Stimulated activated CD4-positive, alpha-beta T cell treated with anti-CD3 and anti-CD28 coated beads, TNF-alpha, amount 100 ng/mL, for 48 hours (primary cell): ENCODE data around the gene HTR1A.

Experiments used
- DNase-seq, 3 donors: peaks; one replicate each; pipeline ENCODE4 v3.0.0-alpha.2; 2020; ENCODE audit warnings: low read depth in 3 of 3

Gene HTR1A

DNA sequence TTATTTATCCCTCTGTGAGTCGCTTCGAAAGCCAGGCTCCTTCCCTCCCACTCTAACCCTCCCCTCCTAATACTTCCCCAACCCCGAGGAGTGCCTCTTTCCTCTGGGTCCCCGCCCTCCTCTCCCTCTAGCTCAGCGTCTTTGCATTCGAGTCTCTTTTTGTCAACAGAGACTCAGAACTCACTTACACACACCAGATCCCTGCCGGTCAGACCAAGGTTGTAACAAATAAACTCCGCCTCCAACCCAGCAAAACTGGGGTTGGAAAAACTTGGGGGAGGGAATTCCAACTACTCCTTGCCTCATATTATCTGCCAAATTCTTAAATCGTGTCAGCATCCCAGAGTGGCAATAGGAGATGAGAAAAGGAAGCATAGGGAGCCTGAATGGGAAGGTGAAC lies at the start of gene HTR1A:
Gene HTR1A (minus strand): TSS at position 167 of the 400 bp plus-strand sequence. CDS start 726 bp downstream, outside the sequence.
- no peak for DNase-seq

DNA sequence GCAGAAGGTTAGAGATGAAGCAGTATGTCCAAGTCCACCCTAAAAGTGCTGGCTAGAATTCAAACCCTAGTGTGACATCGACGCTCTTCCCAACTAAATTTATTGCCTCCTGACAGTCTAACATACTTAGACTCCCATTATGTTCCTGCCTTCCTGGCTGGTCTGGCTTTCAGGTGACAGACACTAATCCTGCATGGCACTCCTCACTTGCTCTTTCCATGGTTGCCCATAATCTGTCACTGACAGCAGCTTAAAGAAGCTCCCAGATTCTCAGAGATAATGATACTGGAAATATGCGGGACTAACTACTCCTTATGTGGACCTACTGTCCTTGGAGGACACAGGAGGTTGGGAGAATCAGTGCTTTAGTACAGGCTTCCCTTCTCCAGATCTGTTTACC lies 41.7 kb upstream of the HTR1A start:
- no peak for DNase-seq

DNA sequence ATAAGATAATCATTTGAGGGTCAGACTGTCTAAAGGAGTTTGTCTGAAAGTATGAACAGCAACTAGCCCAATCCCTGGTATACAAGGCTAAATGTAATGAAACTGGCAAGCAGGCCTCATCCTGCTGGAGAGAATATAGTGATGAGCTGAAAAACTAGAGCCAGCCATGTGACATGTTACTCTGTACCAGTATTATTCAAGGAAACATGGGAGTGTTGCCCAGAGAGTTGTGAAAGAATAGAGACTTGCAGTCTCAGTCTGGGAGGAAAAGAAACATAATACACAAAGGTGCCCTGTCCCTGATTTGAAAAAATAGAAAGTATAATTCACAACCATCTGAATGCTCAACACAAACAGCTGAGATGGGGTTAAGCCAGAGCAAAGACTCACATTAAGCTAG lies 37.9 kb upstream of the HTR1A start:
- DNase-seq, result no peak

- DNase-seq, result no peak
Observed at GRCh38 chr5:63987053-63987452, 24.8 kb upstream of the HTR1A start.

DNA sequence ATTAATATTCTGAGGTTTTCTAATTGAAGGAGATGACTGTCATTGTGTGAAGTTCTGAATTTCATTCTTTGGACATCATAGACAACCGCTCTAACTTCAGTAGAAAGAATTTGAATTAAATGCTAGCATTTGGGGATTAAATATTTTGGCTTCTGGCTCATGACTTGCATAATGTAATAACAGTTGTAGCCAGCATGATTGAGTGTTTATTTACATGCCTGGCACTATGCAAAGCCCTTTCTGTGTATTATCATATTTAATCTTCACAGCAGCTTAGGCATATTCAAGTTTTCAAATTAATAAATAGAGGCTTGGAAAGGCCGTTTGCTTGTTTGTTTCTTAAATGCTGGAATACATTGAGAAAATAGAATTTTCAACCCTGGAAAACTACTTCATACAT lies 19.6 kb upstream of the HTR1A start:
- DNase-seq, result no peak

DNA sequence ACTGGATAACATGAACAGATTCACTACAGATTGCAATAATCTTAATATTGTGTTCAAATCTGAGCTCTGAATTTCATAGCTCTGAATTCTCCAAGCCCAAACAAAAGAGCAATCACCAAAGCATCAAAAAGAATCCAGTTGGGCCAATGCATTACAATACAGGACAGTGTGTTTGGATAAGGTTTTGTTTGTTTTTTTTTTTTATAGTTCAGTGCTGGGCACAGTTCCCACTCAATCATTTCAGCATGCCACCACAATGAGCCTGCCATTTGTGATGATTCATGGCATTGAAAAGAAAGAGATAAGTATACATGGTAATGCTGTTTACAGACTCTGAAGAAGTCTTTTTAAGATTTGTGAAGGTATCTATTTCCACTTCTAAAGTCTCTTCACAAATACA lies 1.7 kb upstream of the HTR1A start:
- DNase-seq, result no peak

- peak in 2 of 3 donors; percentile 7 to 16 for DNase-seq
Observed at GRCh38 chr5:63963080-63963735, 963 bp upstream of the HTR1A start.

- no peak for DNase-seq
Observed at GRCh38 chr5:63961598-63962161, 565 bp downstream of the HTR1A start.

- DNase-seq, result no peak
Observed at GRCh38 chr5:63961125-63961597, 1.1 kb downstream of the HTR1A start.

DNA sequence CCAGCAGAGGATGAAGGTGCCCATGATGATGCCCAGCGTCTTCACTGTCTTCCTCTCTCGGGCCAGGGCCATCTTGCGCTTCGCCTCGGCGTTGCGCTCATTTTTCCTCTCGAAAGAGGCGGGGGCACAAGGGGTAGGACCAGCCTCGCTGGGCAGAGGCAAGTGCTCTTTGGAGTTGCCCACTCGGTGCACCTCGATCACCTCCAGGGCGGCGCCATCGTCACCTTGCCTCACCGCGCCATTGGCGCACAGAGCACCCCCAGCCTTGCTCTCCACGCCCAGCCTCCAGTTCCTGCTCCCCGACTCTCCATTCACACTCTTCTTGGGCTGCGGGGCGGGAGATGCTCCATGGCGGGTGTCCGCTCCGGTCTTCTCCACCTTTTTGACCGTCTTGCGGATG lies 1.6 kb downstream of the HTR1A start:
- no peak for DNase-seq

GRCh38 chr5:63959177-63959982 lies 2.9 kb downstream of the HTR1A start:
- no peak for DNase-seq

GRCh38 chr5:63958654-63959053 lies 3.6 kb downstream of the HTR1A start:
- no peak for DNase-seq

- DNase-seq, result no peak
Observed at GRCh38 chr5:63957617-63958016, 4.6 kb downstream of the HTR1A start.

DNA sequence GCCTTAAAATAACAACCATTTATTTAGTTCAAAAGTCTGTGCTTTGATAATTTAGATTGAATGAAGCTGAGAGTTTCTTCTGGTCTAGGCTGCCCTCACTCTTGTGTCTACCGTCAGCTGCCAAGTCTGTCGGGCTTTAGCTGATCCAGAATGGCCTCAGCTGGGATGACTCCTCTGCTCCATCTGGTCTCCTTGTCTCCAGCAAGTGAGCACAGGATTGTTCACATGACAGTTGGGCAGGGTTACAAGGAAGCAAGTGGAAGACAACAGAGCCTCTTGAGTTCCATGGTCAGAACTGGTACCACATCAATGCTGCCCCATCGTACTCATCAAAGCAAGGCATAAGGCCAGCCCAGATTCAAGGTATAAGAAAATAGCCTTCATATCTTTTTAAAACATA lies 9.0 kb downstream of the HTR1A start:
- no peak for DNase-seq

DNA sequence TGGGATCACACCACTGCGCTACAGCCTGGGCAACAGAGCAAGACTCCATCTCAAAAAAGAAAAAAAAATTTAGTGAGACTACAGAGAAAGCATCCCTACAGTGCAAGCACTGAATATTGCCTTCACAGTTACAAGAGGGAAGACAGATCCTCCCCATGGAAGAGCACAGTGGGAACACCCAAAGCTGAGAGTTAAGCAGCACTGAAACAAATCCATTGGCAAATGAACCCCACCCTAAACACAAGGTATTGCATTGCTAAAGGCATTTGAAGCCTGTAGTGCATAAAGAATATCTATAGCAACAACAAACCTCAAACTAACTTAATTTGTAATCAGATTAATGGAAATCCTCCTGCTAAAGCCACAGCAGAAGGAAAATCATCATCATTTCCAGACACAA lies 27.1 kb downstream of the HTR1A start:
- no peak for DNase-seq

GRCh38 chr5:63931836-63932235 lies 30.4 kb downstream of the HTR1A start:
- no peak for DNase-seq

DNA sequence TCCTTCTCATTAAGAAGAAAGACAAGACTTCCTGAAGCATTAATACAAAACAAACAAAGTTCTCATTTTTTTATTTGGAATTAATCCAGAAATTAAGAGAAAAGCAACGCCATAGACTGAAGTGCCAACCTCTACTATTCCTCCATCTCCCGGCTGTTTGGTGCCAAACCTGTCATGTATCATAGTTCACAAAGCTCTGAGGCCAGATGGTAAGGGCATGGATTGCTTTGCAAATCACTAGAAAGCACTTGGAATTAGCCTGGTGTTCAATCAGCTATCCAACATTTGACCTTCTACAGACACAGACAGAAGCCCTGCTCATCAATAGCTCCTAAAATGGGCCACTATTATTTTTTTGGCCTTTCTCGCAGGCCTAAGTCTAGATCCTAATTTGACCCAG lies 33.8 kb downstream of the HTR1A start:
- no peak for DNase-seq

DNA sequence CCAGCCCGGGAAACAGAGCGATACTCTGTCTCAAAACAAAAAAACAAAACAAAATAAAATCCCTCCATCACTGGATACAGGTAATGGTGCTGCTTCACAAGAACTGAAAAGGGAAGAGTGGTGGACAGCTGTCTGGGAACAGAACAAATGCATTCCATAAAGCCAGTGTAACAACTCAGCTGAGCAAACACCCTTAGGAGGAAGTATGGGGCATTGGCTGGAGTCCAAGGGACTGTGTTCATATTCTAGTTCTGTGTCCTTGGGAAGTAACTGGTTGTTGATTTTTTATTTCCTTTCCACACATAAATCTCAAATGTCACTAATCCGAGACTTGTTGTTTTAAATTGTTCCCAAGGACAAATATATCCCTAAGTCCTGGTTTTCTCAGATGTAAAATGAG lies 38.3 kb downstream of the HTR1A start:
- DNase-seq, result no peak

- no peak for DNase-seq
Observed at GRCh38 chr5:63919763-63920478, 42.3 kb downstream of the HTR1A start.

GRCh38 chr5:63916786-63917185 lies 45.5 kb downstream of the HTR1A start:
- DNase-seq, result no peak

DNA sequence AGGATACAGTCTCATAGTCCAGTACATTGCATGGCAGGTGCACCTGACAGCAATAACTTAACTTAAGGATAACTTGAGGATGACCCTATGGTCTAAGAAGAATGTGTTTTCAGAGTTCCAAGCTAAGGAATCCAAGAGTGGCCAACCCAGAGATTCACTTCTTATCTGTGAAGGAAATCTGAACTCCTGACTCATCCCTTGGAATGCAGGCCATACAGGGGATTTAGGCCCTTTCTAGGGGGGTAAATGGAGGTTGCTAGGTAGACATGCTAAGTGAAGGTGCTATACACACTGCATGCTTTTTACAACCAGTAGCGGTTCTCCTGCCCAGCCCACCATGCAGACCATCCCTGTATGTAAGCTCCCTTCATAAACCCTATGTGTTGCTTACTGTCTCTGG lies 50.4 kb downstream of the HTR1A start:
- no peak for DNase-seq
